GM12878 (cell line): ENCODE data around the gene MAGI1.

Experiments used
- CHD2 ChIP-seq: IDR thresholded peaks from 2 replicates; pipeline ENCODE4 v1.6.1; 2011; ENCODE audit warnings: low read depth, low read length, improper control_type of control experiment, borderline replicate concordance
- CTCF ChIP-seq, 3 experiments: IDR thresholded peaks in 2 of 3; conservative IDR thresholded peaks in 1 of 3; 2 replicates each; pipeline ENCODE4 v1.5.1; 2011; ENCODE audit warnings: low read depth in 3 of 3, low read length in 3 of 3, mild to moderate bottlenecking in 3 of 3, control low read depth in 2 of 3, moderate library complexity in 2 of 3, inconsistent platforms in 1 of 3, mixed read lengths in 1 of 3; ENCODE audit not compliant: control insufficient read depth in 2 of 3, insufficient read depth in 1 of 3; ENCODE audit errors: extremely low read depth in 1 of 3
- EZH2 ChIP-seq: IDR thresholded peaks from 2 replicates; pipeline ENCODE4 v1.6.1; 2012; ENCODE audit warnings: low read depth, mild to moderate bottlenecking, control low read depth, inconsistent platforms, low read length, borderline replicate concordance; ENCODE audit not compliant: control insufficient read depth
- HDAC2 ChIP-seq: fragments of 200-600 bp; sonication (generic); IDR thresholded peaks from 2 replicates; pipeline ENCODE4 v1.6.1; 2017
- JUNB ChIP-seq: IDR thresholded peaks from 2 replicates; pipeline ENCODE4 v1.6.1; 2016; ENCODE audit warnings: antibody characterized with exemption, mild to moderate bottlenecking
- PML ChIP-seq: IDR thresholded peaks from 2 replicates; pipeline ENCODE4 v1.6.1; 2012; ENCODE audit warnings: low read length, inconsistent platforms
- POLR2AphosphoS5 ChIP-seq: IDR thresholded peaks from 2 replicates; pipeline ENCODE4 v1.6.1; 2011; ENCODE audit warnings: mild to moderate bottlenecking, low read length, inconsistent platforms
- RELA ChIP-seq: fragments of 450-650 bp; IDR thresholded peaks from 2 replicates; pipeline ENCODE4 v1.8.0; 2014; ENCODE audit warnings: borderline replicate concordance; ENCODE audit not compliant: partially characterized antibody
- SIN3A ChIP-seq: IDR thresholded peaks from 2 replicates; pipeline ENCODE4 v1.6.1; 2012; ENCODE audit warnings: low read depth, low read length, improper control_type of control experiment
- ZNF384 ChIP-seq: IDR thresholded peaks from 2 replicates; pipeline ENCODE4 v1.6.1; 2012; ENCODE audit warnings: low read depth, mild to moderate bottlenecking, low read length, improper control_type of control experiment, borderline replicate concordance

- no peak for TF ChIP-seq CTCF (IDR thresholded peaks at IDR 0.05 in 2 of 3, conservative IDR thresholded peaks at IDR 0.05 in 1 of 3; ENCODE audit: control insufficient read depth in 2 of 3, extremely low read depth in 1 of 3, insufficient read depth in 1 of 3, low read depth in 3 of 3, low read length in 3 of 3)
- TF ChIP-seq POLR2AphosphoS5 = no peak
- no peak for TF ChIP-seq ZNF384
- TF ChIP-seq SIN3A = no peak
- TF ChIP-seq JUNB = no peak
- no peak for TF ChIP-seq CHD2
- TF ChIP-seq PML = no peak
- TF ChIP-seq HDAC2 = no peak
- TF ChIP-seq EZH2 = no peak
- TF ChIP-seq RELA = no peak
Measured at GRCh38 chr3:65664931-65665330, 373.8 kb downstream of the MAGI1 start.
